ENCODE measurements around the gene SRGAP3. TPM values are rescaled to one million over a fixed set of nuclear protein-coding genes. Genes with fewer than 3 reads are reported as not detected.

The SRGAP3 gene
- total and polyA plus RNA-seq, 10 of the 15 experiments (the other 5 are each of a cell fraction or from before 2014, with no cell fraction given), result 0.32 to 1.7 (median 0.99) TPM

DNA sequence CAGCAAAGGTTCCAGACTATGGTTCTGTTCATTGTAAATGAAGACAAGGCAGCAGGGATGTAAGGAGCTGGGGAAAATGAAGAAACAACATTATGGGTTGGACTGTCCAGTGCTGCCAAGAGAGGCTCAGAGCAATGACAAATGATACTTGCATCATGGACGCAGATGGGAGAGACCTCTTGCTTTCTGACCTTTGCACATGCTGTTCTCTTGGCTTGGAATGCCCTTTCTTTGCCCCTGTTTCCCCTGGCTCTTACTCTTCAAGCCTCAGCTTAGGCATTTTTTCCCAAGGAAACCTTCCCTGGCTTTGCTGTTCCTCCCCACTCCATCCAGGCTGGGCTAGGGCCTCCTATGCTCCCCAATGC is 226.2 kb downstream of the SRGAP3 start:
- POLR2A ChIA-PET, result no interaction called here
- FAIRE-seq, result no peak
- no peak for TF ChIP-seq TCF7 (IDR thresholded peaks at IDR 0.05; ENCODE audit: borderline replicate concordance)
- no peak for TF ChIP-seq KDM1A (IDR thresholded peaks at IDR 0.05; ENCODE audit: borderline replicate concordance)
- no peak for TF ChIP-seq ZNF384 (IDR thresholded peaks at IDR 0.05; ENCODE audit: borderline replicate concordance, low read depth, low read length)
- no peak for TF ChIP-seq CTCF (IDR thresholded peaks at IDR 0.05 in 2 of 3, conservative IDR thresholded peaks at IDR 0.05 in 1 of 3; ENCODE audit: control insufficient read depth in 2 of 3, extremely low read depth in 1 of 3, insufficient read depth in 1 of 3, low read depth in 3 of 3, low read length in 3 of 3)
- TF ChIP-seq BMI1 (IDR thresholded peaks at IDR 0.05; ENCODE audit: borderline replicate concordance), result no peak
- no peak for TF ChIP-seq BHLHE40 (IDR thresholded peaks at IDR 0.05; ENCODE audit: borderline replicate concordance in 1 of 2, low read depth in 2 of 2, low read length in 1 of 2)
- TF ChIP-seq STAT3 (IDR thresholded peaks at IDR 0.05; ENCODE audit: low read depth, low read length), result no peak
- TF ChIP-seq, protein P1, sequence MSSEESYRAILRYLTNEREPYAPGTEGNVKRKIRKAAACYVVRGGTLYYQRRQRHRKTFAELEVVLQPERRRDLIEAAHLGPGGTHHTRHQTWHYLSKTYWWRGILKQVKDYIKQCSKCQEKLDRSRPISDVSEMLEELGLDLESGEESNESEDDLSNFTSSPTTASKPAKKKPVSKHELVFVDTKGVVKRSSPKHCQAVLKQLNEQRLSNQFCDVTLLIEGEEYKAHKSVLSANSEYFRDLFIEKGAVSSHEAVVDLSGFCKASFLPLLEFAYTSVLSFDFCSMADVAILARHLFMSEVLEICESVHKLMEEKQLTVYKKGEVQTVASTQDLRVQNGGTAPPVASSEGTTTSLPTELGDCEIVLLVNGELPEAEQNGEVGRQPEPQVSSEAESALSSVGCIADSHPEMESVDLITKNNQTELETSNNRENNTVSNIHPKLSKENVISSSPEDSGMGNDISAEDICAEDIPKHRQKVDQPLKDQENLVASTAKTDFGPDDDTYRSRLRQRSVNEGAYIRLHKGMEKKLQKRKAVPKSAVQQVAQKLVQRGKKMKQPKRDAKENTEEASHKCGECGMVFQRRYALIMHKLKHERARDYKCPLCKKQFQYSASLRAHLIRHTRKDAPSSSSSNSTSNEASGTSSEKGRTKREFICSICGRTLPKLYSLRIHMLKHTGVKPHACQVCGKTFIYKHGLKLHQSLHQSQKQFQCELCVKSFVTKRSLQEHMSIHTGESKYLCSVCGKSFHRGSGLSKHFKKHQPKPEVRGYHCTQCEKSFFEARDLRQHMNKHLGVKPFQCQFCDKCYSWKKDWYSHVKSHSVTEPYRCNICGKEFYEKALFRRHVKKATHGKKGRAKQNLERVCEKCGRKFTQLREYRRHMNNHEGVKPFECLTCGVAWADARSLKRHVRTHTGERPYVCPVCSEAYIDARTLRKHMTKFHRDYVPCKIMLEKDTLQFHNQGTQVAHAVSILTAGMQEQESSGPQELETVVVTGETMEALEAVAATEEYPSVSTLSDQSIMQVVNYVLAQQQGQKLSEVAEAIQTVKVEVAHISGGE (CRISPR knock-in tag; IDR thresholded peaks at IDR 0.05), result no peak
- no peak for TF ChIP-seq RAD51 (IDR thresholded peaks at IDR 0.05)
- TF ChIP-seq HDAC6 (IDR thresholded peaks at IDR 0.05; ENCODE audit: unreplicated experiment), result no peak
- TF ChIP-seq MTA3 (IDR thresholded peaks at IDR 0.05; ENCODE audit: borderline replicate concordance, low read length), result no peak
- no peak for TF ChIP-seq CHD1 (IDR thresholded peaks at IDR 0.05; ENCODE audit: low read depth, low read length)
- TF ChIP-seq, protein P2, sequence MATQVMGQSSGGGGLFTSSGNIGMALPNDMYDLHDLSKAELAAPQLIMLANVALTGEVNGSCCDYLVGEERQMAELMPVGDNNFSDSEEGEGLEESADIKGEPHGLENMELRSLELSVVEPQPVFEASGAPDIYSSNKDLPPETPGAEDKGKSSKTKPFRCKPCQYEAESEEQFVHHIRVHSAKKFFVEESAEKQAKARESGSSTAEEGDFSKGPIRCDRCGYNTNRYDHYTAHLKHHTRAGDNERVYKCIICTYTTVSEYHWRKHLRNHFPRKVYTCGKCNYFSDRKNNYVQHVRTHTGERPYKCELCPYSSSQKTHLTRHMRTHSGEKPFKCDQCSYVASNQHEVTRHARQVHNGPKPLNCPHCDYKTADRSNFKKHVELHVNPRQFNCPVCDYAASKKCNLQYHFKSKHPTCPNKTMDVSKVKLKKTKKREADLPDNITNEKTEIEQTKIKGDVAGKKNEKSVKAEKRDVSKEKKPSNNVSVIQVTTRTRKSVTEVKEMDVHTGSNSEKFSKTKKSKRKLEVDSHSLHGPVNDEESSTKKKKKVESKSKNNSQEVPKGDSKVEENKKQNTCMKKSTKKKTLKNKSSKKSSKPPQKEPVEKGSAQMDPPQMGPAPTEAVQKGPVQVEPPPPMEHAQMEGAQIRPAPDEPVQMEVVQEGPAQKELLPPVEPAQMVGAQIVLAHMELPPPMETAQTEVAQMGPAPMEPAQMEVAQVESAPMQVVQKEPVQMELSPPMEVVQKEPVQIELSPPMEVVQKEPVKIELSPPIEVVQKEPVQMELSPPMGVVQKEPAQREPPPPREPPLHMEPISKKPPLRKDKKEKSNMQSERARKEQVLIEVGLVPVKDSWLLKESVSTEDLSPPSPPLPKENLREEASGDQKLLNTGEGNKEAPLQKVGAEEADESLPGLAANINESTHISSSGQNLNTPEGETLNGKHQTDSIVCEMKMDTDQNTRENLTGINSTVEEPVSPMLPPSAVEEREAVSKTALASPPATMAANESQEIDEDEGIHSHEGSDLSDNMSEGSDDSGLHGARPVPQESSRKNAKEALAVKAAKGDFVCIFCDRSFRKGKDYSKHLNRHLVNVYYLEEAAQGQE (IDR thresholded peaks at IDR 0.05; ENCODE audit: low read depth, low read length), result no peak
- TF ChIP-seq SUZ12 (IDR thresholded peaks at IDR 0.05; ENCODE audit: unreplicated experiment), result no peak
- TF ChIP-seq CEBPB (IDR thresholded peaks at IDR 0.05; ENCODE audit: borderline replicate concordance in 1 of 2, low read depth in 2 of 2, low read length in 2 of 2), result no peak
- no peak for TF ChIP-seq FOXM1 (IDR thresholded peaks at IDR 0.05; ENCODE audit: low read depth, low read length)
- no peak for TF ChIP-seq RFX5 (IDR thresholded peaks at IDR 0.05; ENCODE audit: low read depth, low read length)

More for the DNA sequence above, 226.2 kb downstream of the SRGAP3 start:
- Histone ChIP-seq H3K27ac (ENCODE audit: control insufficient read depth, insufficient read depth) (no peak overlapping the region), H3K4me1 (ENCODE audit: control insufficient read depth, insufficient read depth, low read length) (no peaks in the 10 kb centered on the region), H4K20me1 (ENCODE audit: control insufficient read depth, insufficient read depth) (no peaks in the 10 kb centered on the region), H3K27me3 (replicated peaks in 1 of 2; ENCODE audit: control insufficient read depth in 2 of 2, insufficient read depth in 2 of 2, low read length in 1 of 2) (peaks cover 0 to 5% of the 10 kb centered on the region in 2 experiments; a peak in 2 of 4 replicates), H3K9ac (ENCODE audit: control insufficient read depth, insufficient read depth, low read length) (no peak overlapping the region), H3K4me2 (ENCODE audit: control insufficient read depth, insufficient read depth) (no peak overlapping the region), H3K9me3 (replicated peaks; ENCODE audit: control insufficient read depth, insufficient read depth, low read length) (no peaks in the 10 kb centered on the region), H3K79me2 (ENCODE audit: control insufficient read depth, insufficient read depth, low read length) (no peaks in the 10 kb centered on the region), H3K4me3 (no peak overlapping the region), H2AFZ (ENCODE audit: control insufficient read depth, low read depth, low read length) (no peak overlapping the region), H3K36me3 (ENCODE audit: control insufficient read depth in 2 of 2, insufficient read depth in 2 of 2, low read length in 1 of 2) (no peaks in the 10 kb centered on the region)
- 80% methylated on average over 1 of the region's 1 CpG for WGBS (ENCODE audit: insufficient coverage, insufficient replicate concordance, low lambda C conversion rate, missing lambda C conversion rate)
- BruUV-seq (replicated peaks), result no TSS peak
- in situ Hi-C loops (cut with MboI), result no loop called here
- CTCF ChIA-PET, result no interaction called here
- intact Hi-C loops (cut with micrococcal nuclease; ENCODE audit: unreplicated experiment), result no loop called here
- DNase-seq (ENCODE audit: low read depth, low spot score), result no peak
- no peak for ATAC-seq
- SMC1A ChIA-PET (ENCODE audit: uncharacterized antibody, unreplicated experiment), result no interaction called here
- RAD21 ChIA-PET (ENCODE audit: unreplicated experiment), result no interaction called here
